HEK293 (cell line): ENCODE measurements around the gene MED25.

Source experiments
- SETDB1 ChIP-seq: IDR thresholded peaks from one replicate; pipeline ENCODE4 v1.6.1; 2017; ENCODE audit warnings: mild to moderate bottlenecking, low read length, moderate library complexity, mixed read lengths; ENCODE audit not compliant: insufficient read length
- YY2 ChIP-seq: fragments of 450-650 bp; formaldehyde crosslinking; IDR thresholded peaks from 2 replicates; pipeline ENCODE4 v1.5.1; 2016; ENCODE audit warnings: missing biosample characterization, missing genetic modification characterization
- ZNF214 ChIP-seq: fragments of 450-650 bp; formaldehyde crosslinking; IDR thresholded peaks from 2 replicates; pipeline ENCODE4 v1.5.1; 2017; ENCODE audit warnings: missing biosample characterization, mild to moderate bottlenecking, missing genetic modification characterization, borderline replicate concordance
- ZNF274 ChIP-seq, 2 experiments: fragments of 200-500 bp in 1 of 2; fragments of 450-650 bp in 1 of 2; sonication (Bioruptor generic) in 1 of 2; formaldehyde crosslinking in 1 of 2; IDR thresholded peaks; 2 replicates each; pipeline versions ENCODE4 v1.5.1 to v1.6.1; 2014 to 2016; ENCODE audit warnings: borderline replicate concordance in 1 of 2, inconsistent platforms in 1 of 2, low read length in 1 of 2, missing biosample characterization in 1 of 2, missing genetic modification characterization in 1 of 2
- ZNF426 ChIP-seq: fragments of 450-650 bp; formaldehyde crosslinking; IDR thresholded peaks from 2 replicates; pipeline ENCODE4 v1.5.1; 2017; ENCODE audit warnings: missing biosample characterization, missing genetic modification characterization, mild to moderate bottlenecking, inconsistent platforms, moderate library complexity
- TF ChIP-seq, protein P1 (sequence below): sonication (generic); formaldehyde crosslinking; IDR thresholded peaks from 2 replicates; pipeline ENCODE4 v1.8.1; 2022; ENCODE audit warnings: mild to moderate bottlenecking, moderate library complexity, missing genetic modification reagents
- TF ChIP-seq, protein P2 (sequence below): fragments of 450-650 bp; formaldehyde crosslinking; IDR thresholded peaks from 2 replicates; pipeline ENCODE4 v1.5.1; 2016; ENCODE audit warnings: missing biosample characterization, missing genetic modification characterization
- TF ChIP-seq, protein P3 (sequence below): fragments of 450-650 bp; formaldehyde crosslinking; optimal IDR thresholded peaks from 2 replicates; pipeline ENCODE3; 2016; ENCODE audit warnings: missing biosample characterization, mild to moderate bottlenecking, missing genetic modification characterization
- TF ChIP-seq, protein P4 (sequence below): fragments of 450-650 bp; formaldehyde crosslinking; IDR thresholded peaks from 2 replicates; pipeline ENCODE4 v1.5.1; 2016; ENCODE audit warnings: missing biosample characterization, missing genetic modification characterization
- TF ChIP-seq, protein P5 (sequence below): fragments of 450-650 bp; formaldehyde crosslinking; IDR thresholded peaks from 2 replicates; pipeline ENCODE4 v1.5.1; 2016; ENCODE audit warnings: missing biosample characterization, missing genetic modification characterization, low read depth
- TF ChIP-seq, protein P6 (sequence below): fragments of 450-650 bp; formaldehyde crosslinking; IDR thresholded peaks from 2 replicates; pipeline ENCODE4 v1.5.1; 2017; ENCODE audit warnings: missing biosample characterization, missing genetic modification characterization

DNA sequence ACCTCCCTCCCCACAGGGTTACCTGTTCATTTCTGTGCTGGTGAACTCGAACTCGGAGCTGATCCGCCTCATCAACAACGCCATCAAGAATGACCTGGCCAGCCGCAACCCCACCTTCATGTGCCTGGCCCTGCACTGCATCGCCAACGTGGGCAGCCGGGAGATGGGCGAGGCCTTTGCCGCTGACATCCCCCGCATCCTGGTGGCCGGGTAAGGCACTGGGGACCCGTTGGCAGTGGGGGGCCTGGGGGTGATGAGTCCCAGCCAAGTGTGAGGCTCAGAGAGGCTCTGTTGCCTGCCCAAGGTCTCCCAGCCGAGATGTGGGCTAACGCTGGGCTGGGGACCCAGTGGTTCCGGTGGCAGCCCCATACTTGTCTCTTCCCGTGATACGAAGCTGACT, 35.6 kb upstream of the MED25 start:
- TF ChIP-seq YY2 (tag by site-specific recombination) (no peak), ZNF274 (IDR thresholded peaks at IDR 0.05; ENCODE audit: low read length) (no peak), ZNF274 (tag by site-specific recombination; IDR thresholded peaks at IDR 0.05; ENCODE audit: borderline replicate concordance) (no peak), ZNF214 (no peak), ZNF426 (tag by site-specific recombination) (no peak), SETDB1 (no peak)
- TF ChIP-seq, protein P1, sequence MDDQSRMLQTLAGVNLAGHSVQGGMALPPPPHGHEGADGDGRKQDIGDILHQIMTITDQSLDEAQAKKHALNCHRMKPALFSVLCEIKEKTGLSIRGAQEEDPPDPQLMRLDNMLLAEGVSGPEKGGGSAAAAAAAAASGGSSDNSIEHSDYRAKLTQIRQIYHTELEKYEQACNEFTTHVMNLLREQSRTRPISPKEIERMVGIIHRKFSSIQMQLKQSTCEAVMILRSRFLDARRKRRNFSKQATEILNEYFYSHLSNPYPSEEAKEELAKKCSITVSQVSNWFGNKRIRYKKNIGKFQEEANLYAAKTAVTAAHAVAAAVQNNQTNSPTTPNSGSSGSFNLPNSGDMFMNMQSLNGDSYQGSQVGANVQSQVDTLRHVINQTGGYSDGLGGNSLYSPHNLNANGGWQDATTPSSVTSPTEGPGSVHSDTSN (CRISPR knock-in tag), result no peak
- TF ChIP-seq, protein P2, sequence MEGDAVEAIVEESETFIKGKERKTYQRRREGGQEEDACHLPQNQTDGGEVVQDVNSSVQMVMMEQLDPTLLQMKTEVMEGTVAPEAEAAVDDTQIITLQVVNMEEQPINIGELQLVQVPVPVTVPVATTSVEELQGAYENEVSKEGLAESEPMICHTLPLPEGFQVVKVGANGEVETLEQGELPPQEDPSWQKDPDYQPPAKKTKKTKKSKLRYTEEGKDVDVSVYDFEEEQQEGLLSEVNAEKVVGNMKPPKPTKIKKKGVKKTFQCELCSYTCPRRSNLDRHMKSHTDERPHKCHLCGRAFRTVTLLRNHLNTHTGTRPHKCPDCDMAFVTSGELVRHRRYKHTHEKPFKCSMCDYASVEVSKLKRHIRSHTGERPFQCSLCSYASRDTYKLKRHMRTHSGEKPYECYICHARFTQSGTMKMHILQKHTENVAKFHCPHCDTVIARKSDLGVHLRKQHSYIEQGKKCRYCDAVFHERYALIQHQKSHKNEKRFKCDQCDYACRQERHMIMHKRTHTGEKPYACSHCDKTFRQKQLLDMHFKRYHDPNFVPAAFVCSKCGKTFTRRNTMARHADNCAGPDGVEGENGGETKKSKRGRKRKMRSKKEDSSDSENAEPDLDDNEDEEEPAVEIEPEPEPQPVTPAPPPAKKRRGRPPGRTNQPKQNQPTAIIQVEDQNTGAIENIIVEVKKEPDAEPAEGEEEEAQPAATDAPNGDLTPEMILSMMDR (tag by site-specific recombination), result no peak
- TF ChIP-seq, protein P3, sequence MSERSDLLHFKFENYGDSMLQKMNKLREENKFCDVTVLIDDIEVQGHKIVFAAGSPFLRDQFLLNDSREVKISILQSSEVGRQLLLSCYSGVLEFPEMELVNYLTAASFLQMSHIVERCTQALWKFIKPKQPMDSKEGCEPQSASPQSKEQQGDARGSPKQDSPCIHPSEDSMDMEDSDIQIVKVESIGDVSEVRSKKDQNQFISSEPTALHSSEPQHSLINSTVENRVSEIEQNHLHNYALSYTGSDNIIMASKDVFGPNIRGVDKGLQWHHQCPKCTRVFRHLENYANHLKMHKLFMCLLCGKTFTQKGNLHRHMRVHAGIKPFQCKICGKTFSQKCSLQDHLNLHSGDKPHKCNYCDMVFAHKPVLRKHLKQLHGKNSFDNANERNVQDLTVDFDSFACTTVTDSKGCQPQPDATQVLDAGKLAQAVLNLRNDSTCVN (tag by site-specific recombination), result no peak
- TF ChIP-seq, protein P4, sequence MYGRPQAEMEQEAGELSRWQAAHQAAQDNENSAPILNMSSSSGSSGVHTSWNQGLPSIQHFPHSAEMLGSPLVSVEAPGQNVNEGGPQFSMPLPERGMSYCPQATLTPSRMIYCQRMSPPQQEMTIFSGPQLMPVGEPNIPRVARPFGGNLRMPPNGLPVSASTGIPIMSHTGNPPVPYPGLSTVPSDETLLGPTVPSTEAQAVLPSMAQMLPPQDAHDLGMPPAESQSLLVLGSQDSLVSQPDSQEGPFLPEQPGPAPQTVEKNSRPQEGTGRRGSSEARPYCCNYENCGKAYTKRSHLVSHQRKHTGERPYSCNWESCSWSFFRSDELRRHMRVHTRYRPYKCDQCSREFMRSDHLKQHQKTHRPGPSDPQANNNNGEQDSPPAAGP, result no peak
- TF ChIP-seq, protein P5, sequence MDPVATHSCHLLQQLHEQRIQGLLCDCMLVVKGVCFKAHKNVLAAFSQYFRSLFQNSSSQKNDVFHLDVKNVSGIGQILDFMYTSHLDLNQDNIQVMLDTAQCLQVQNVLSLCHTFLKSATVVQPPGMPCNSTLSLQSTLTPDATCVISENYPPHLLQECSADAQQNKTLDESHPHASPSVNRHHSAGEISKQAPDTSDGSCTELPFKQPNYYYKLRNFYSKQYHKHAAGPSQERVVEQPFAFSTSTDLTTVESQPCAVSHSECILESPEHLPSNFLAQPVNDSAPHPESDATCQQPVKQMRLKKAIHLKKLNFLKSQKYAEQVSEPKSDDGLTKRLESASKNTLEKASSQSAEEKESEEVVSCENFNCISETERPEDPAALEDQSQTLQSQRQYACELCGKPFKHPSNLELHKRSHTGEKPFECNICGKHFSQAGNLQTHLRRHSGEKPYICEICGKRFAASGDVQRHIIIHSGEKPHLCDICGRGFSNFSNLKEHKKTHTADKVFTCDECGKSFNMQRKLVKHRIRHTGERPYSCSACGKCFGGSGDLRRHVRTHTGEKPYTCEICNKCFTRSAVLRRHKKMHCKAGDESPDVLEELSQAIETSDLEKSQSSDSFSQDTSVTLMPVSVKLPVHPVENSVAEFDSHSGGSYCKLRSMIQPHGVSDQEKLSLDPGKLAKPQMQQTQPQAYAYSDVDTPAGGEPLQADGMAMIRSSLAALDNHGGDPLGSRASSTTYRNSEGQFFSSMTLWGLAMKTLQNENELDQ (tag by site-specific recombination), result no peak
- TF ChIP-seq, protein P6, sequence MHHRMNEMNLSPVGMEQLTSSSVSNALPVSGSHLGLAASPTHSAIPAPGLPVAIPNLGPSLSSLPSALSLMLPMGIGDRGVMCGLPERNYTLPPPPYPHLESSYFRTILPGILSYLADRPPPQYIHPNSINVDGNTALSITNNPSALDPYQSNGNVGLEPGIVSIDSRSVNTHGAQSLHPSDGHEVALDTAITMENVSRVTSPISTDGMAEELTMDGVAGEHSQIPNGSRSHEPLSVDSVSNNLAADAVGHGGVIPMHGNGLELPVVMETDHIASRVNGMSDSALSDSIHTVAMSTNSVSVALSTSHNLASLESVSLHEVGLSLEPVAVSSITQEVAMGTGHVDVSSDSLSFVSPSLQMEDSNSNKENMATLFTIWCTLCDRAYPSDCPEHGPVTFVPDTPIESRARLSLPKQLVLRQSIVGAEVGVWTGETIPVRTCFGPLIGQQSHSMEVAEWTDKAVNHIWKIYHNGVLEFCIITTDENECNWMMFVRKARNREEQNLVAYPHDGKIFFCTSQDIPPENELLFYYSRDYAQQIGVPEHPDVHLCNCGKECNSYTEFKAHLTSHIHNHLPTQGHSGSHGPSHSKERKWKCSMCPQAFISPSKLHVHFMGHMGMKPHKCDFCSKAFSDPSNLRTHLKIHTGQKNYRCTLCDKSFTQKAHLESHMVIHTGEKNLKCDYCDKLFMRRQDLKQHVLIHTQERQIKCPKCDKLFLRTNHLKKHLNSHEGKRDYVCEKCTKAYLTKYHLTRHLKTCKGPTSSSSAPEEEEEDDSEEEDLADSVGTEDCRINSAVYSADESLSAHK, result no peak
